K562 (cell line): Measurements from ENCODE around the gene MRPS18B. TPM values are rescaled to one million over a fixed set of nuclear protein-coding genes. Genes with fewer than 3 reads are reported as not detected.
A peak's percentile ranks its signal among the peaks of the same experiment; 100 is the strongest.

ENCODE experiments used
- ATF3 ChIP-seq, 2 experiments: fragments of 450-650 bp in 1 of 2; sonication (generic) in 1 of 2; formaldehyde crosslinking in 1 of 2; IDR thresholded peaks in 1 of 2; conservative IDR thresholded peaks in 1 of 2; 2 replicates each; pipeline versions ENCODE4 v1.6.1 to v1.8.1; 2016 to 2023; ENCODE audit warnings: mild to moderate bottlenecking in 2 of 2, moderate library complexity in 2 of 2, inconsistent platforms in 1 of 2, missing genetic modification reagents in 1 of 2
- BCL6 ChIP-seq: fragments of 250-450 bp; sonication (Bioruptor Pico); IDR thresholded peaks from 2 replicates; pipeline ENCODE4 v1.4.0; 2020
- BCLAF1 ChIP-seq, 2 experiments: fragments of 450-650 bp in 1 of 2; IDR thresholded peaks; 2 replicates each; pipeline ENCODE4 v1.6.1; 2011 to 2017; ENCODE audit warnings: low read depth in 2 of 2, antibody characterized with exemption in 1 of 2, borderline replicate concordance in 1 of 2, low read length in 1 of 2, mild to moderate bottlenecking in 1 of 2, mixed read lengths in 1 of 2; ENCODE audit not compliant: control insufficient read depth in 1 of 2
- BDP1 ChIP-seq: IDR thresholded peaks from 3 replicates; pipeline ENCODE4 v1.6.1; 2011; ENCODE audit not compliant: insufficient read length, insufficient read depth
- CAMTA2 ChIP-seq: fragments of 250-450 bp; sonication (Bioruptor Pico); conservative IDR thresholded peaks from 2 replicates; pipeline ENCODE4 v1.5.1; 2022
- ELK1 ChIP-seq: sonication (generic); formaldehyde crosslinking; IDR thresholded peaks from 2 replicates; pipeline ENCODE4 v1.8.1; 2022; ENCODE audit warnings: missing genetic modification reagents
- ILK ChIP-seq: fragments of 450-650 bp; IDR thresholded peaks from 2 replicates; pipeline ENCODE4 v1.6.1; 2016; ENCODE audit warnings: missing genetic modification characterization, low read depth, mild to moderate bottlenecking, missing compliant biosample characterization, moderate library complexity, borderline replicate concordance
- MXI1 ChIP-seq: IDR thresholded peaks from 2 replicates; pipeline ENCODE4 v1.6.1; 2011; ENCODE audit warnings: low read depth, mild to moderate bottlenecking, improper control_type of control experiment, low read length
- TOE1 ChIP-seq, 2 experiments: fragments of 450-650 bp in 1 of 2; sonication (generic) in 1 of 2; formaldehyde crosslinking in 1 of 2; IDR thresholded peaks; 2 replicates each; pipeline versions ENCODE4 v1.7.1 to v1.8.0; 2016 to 2022; ENCODE audit warnings: borderline replicate concordance in 2 of 2, mild to moderate bottlenecking in 2 of 2, antibody characterized with exemption in 1 of 2, inconsistent platforms in 1 of 2, low read depth in 1 of 2, missing genetic modification reagents in 1 of 2, moderate library complexity in 1 of 2
- ZNF277 ChIP-seq: fragments of 250-450 bp; sonication (Bioruptor Pico); IDR thresholded peaks from 2 replicates; pipeline ENCODE4 v1.8.0; 2022; ENCODE audit warnings: inconsistent platforms, mild to moderate bottlenecking, moderate library complexity, borderline replicate concordance
- ZNF717 ChIP-seq: fragments of 250-450 bp; sonication (Bioruptor Pico); IDR thresholded peaks from 2 replicates; pipeline ENCODE4 v1.5.0; 2021
- polyA plus RNA-seq, 8 experiments: library from polyadenylated mRNA; depleted of rRNA in 4 of 8; stranded (reverse) in 5 of 8; unstranded in 3 of 8; fragments of >200 nt; fragmentation: Nextera tagmentation in 2 of 8; fragmentation: Illumina TruSeq in 1 of 8; extraction: Ambion mirVana in 2 of 8; extraction: Trizol in 1 of 8; gene quantifications; 2 replicates each; pipeline versions ENCODE4 v1.2.1 to v1.2.3, GENCODE V29; 2011 to 2014; ENCODE audit warnings: inconsistent platforms in 1 of 8, missing spikeins in 1 of 8
- total RNA-seq, 7 experiments: library from RNA; depleted of rRNA in 6 of 7; stranded (reverse); fragments of >200 nt in 6 of 7; fragmentation: Illumina TruSeq in 2 of 7; extraction: Trizol in 2 of 7; gene quantifications; 2 replicates each; pipeline versions ENCODE4 v1.2.1 to v1.2.3, GENCODE V29; 2011 to 2021; ENCODE audit warnings: low replicate concordance in 1 of 7
- TF ChIP-seq, protein P1 (sequence below): IDR thresholded peaks from 2 replicates; pipeline ENCODE4 v1.6.1; 2014; ENCODE audit warnings: antibody characterized with exemption
- TF ChIP-seq, protein P2 (sequence below): sonication (generic); formaldehyde crosslinking; IDR thresholded peaks from 2 replicates; pipeline ENCODE4 v1.8.1; 2023; ENCODE audit warnings: mild to moderate bottlenecking, missing genetic modification reagents, moderate library complexity
- TF ChIP-seq, protein P3 (sequence below): fragments of 450-650 bp; IDR thresholded peaks from 2 replicates; pipeline ENCODE4 v1.6.1; 2016

Gene MRPS18B
- total and polyA plus RNA-seq, 9 of the 15 experiments (the other 6 are each of a cell fraction or from before 2014, with no cell fraction given): 132 to 383 (median 178) TPM

DNA sequence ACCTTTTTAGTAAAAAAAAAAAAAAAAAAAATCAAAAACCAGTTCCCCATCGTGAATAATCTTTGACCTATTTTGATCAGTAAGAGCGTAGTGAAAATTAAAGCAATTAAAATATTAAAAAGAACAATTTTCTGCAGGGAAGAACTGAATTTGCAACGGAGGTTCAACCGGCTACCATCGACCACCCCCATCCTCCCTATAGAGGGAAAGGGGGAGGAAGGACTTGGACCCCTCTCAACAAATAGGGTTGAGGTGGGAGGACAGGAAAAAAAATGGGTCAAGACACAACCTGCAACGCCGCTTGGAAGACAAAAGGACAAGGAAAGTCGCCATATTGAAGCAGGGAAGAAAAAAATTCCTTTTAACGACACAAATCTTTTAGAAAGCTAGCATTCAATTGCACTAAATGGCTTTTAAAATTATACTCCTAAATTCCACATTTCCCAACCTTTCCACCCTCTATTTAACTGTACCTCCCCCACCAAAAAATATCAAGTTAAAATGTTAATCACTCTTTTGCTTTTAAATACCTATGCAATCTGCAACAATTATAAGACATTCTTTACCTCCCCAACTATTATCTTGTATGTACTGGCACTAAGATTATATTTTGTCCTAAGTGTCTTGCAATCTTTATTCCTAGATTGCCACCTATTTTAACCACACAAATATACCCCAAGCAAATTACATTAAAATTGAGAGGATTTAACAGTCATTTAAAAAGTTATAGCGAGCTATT is 2.3 kb upstream of the MRPS18B start (continued):
- TF ChIP-seq, protein P1, sequence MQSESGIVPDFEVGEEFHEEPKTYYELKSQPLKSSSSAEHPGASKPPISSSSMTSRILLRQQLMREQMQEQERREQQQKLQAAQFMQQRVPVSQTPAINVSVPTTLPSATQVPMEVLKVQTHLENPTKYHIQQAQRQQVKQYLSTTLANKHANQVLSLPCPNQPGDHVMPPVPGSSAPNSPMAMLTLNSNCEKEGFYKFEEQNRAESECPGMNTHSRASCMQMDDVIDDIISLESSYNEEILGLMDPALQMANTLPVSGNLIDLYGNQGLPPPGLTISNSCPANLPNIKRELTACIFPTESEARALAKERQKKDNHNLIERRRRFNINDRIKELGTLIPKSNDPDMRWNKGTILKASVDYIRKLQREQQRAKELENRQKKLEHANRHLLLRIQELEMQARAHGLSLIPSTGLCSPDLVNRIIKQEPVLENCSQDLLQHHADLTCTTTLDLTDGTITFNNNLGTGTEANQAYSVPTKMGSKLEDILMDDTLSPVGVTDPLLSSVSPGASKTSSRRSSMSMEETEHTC: no peak
- TF ChIP-seq MXI1 (peak; percentile 86; the same call in 1 of the 2 replicates), ZNF277 (CRISPR knock-in tag) (no peak; the same call in 1 of the 2 replicates), TOE1 (IDR thresholded peaks at IDR 0.05; ENCODE audit: borderline replicate concordance) (no peak), TOE1 (CRISPR knock-in tag; IDR thresholded peaks at IDR 0.05; ENCODE audit: borderline replicate concordance, low read depth) (no peak), BCLAF1 (IDR thresholded peaks at IDR 0.05; ENCODE audit: borderline replicate concordance in 1 of 2, control insufficient read depth in 1 of 2, low read depth in 2 of 2, low read length in 1 of 2) (peak in 1 of 2 experiments; percentile 42; a peak in 1 of 4 replicates), ELK1 (CRISPR knock-in tag) (no peak), BCL6 (CRISPR knock-in tag) (peak; percentile 9; the same call in 1 of the 2 replicates), ATF3 (IDR thresholded peaks at IDR 0.05) (no peak), ATF3 (CRISPR knock-in tag; conservative IDR thresholded peaks at IDR 0.05) (no peak), ILK (no peak), CAMTA2 (CRISPR knock-in tag) (no peak; the same call in 1 of the 2 replicates), BDP1 (no peak), ZNF717 (CRISPR knock-in tag) (peak; percentile 8; the same call in 1 of the 2 replicates)
- TF ChIP-seq, protein P2, sequence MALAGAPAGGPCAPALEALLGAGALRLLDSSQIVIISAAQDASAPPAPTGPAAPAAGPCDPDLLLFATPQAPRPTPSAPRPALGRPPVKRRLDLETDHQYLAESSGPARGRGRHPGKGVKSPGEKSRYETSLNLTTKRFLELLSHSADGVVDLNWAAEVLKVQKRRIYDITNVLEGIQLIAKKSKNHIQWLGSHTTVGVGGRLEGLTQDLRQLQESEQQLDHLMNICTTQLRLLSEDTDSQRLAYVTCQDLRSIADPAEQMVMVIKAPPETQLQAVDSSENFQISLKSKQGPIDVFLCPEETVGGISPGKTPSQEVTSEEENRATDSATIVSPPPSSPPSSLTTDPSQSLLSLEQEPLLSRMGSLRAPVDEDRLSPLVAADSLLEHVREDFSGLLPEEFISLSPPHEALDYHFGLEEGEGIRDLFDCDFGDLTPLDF (CRISPR knock-in tag): no peak
- TF ChIP-seq, protein P3, sequence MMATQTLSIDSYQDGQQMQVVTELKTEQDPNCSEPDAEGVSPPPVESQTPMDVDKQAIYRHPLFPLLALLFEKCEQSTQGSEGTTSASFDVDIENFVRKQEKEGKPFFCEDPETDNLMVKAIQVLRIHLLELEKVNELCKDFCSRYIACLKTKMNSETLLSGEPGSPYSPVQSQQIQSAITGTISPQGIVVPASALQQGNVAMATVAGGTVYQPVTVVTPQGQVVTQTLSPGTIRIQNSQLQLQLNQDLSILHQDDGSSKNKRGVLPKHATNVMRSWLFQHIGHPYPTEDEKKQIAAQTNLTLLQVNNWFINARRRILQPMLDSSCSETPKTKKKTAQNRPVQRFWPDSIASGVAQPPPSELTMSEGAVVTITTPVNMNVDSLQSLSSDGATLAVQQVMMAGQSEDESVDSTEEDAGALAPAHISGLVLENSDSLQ: no peak
